HG02610 (cell line): ENCODE data around the gene PDE4B.
"Not testable (repeated sequence)": the region's sequence is repeated elsewhere in the genome, so short reads cannot be mapped to it uniquely, and the experiment has no call there.

Experiments used
- ATAC-seq: cut with Tn5 transposase; IDR thresholded peaks from one replicate; pipeline ENCODE4 v1.9.1; 2021; ENCODE audit warnings: mild to moderate bottlenecking, moderate library complexity; ENCODE audit not compliant: unreplicated experiment

The PDE4B gene

GRCh38 chr1:66043186-66043585 lies 250.5 kb downstream of the PDE4B start:
- ATAC-seq, result no peak

- ATAC-seq, result no peak
Observed at GRCh38 chr1:66044912-66045311, 252.2 kb downstream of the PDE4B start.

- ATAC-seq, result no peak
Observed at GRCh38 chr1:66046415-66046814, 253.7 kb downstream of the PDE4B start.

GRCh38 chr1:66048011-66048410 lies 255.3 kb downstream of the PDE4B start:
- ATAC-seq, result no peak

- ATAC-seq, result no peak
Observed at GRCh38 chr1:66050123-66050522, 257.4 kb downstream of the PDE4B start.

- no peak for ATAC-seq
Observed at GRCh38 chr1:66050633-66051032, 257.9 kb downstream of the PDE4B start.

- ATAC-seq, result no peak
Observed at GRCh38 chr1:66055092-66055491, 262.4 kb downstream of the PDE4B start.

- ATAC-seq, result not testable (repeated sequence)
Observed at GRCh38 chr1:66057448-66057847, 264.8 kb downstream of the PDE4B start.

- no peak for ATAC-seq
Observed at GRCh38 chr1:66058558-66058957, 265.9 kb downstream of the PDE4B start.

- ATAC-seq, result not testable (repeated sequence)
Observed at GRCh38 chr1:66067219-66067618, 274.5 kb downstream of the PDE4B start.

GRCh38 chr1:66069976-66070876 lies 277.5 kb downstream of the PDE4B start:
- ATAC-seq, result no peak

GRCh38 chr1:66073388-66073787 lies 280.7 kb downstream of the PDE4B start:
- no peak for ATAC-seq

- ATAC-seq, result no peak
Observed at GRCh38 chr1:66074147-66074546, 281.5 kb downstream of the PDE4B start.

GRCh38 chr1:66078412-66078811 lies 285.7 kb downstream of the PDE4B start:
- no peak for ATAC-seq

- no peak for ATAC-seq
Observed at GRCh38 chr1:66083003-66083402, 290.3 kb downstream of the PDE4B start.

- ATAC-seq, result no peak
Observed at GRCh38 chr1:66084442-66084841, 291.7 kb downstream of the PDE4B start.

- ATAC-seq, result no peak
Observed at GRCh38 chr1:66085600-66085999, 292.9 kb downstream of the PDE4B start.

- ATAC-seq, result no peak
Observed at GRCh38 chr1:66088787-66089186, 296.1 kb downstream of the PDE4B start.

GRCh38 chr1:66090859-66091457 lies 298.3 kb downstream of the PDE4B start:
- no peak for ATAC-seq

GRCh38 chr1:66095190-66095589 lies 302.5 kb downstream of the PDE4B start:
- ATAC-seq, result no peak

- ATAC-seq, result not testable (repeated sequence)
Observed at GRCh38 chr1:66100959-66101358, 308.3 kb downstream of the PDE4B start.

GRCh38 chr1:66104076-66104475 lies 311.4 kb downstream of the PDE4B start:
- not testable (repeated sequence) for ATAC-seq
